Activated CD4-positive, CD25-positive, alpha-beta regulatory T cell treated with anti-CD3 and anti-CD28 coated beads, Interleukin-2, amount 50 U/mL, for 72 hours (primary cell): Measurements from ENCODE around the gene COL11A1.
"Not testable (repeated sequence)": the region's sequence is repeated elsewhere in the genome, so short reads cannot be mapped to it uniquely, and the experiment has no call there.

ENCODE experiments used
- DNase-seq: peaks from one replicate; pipeline ENCODE4 v3.0.0; 2021

Gene COL11A1

DNA sequence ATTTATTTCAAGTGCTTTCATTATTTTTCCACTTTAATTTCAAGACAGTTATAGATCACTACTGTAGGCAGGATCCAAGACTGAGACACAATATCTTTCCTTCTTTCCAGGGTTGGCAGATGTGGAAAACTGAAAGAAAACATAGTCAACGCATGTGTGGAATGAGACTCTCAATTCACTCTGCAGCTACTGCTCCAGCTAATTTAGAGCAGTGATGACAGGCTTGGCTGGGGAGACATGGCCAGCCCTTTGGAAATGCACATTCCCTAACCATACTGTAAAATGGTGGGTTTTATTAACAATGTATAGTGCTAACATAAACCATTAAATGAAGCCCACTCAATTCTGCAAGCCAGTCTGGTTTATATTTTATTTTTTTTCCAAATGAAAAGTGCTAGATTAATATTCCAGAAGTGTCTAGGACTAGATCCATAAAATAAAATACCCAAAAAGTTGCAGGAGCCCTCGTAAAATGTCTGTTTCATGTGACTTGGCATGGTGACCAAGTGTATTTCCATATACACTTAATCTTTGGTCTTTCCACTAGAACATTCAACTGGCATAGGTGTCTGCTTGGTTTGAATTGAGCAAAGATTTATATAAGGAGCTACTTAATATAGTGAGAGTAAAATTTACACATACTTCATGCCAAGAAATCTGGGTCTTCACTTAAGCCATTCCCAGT is 32.9 kb downstream of the COL11A1 start:
- no peak for DNase-seq

DNA sequence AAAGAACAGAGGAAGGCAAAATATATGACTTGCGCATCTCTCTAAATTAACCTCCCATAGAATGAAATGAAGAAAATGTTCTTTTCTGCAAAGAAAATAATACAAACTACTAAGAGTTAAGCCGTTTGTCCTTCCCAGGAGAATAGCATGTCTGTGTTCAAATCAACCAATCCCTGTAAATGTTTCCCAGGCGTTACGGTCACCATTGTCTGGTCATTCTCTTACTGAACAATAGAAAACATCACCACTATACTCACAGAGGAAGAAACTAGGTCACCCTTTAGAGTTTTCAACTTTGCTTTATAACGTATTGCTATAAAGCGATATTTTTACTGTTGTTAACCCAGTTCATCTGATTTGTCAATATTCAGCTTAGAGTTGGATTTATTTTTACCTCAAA is 34.1 kb downstream of the COL11A1 start:
- no peak for DNase-seq

- no peak for DNase-seq
Measured at GRCh38 chr1:103069201-103069600, 39.1 kb downstream of the COL11A1 start.

DNA sequence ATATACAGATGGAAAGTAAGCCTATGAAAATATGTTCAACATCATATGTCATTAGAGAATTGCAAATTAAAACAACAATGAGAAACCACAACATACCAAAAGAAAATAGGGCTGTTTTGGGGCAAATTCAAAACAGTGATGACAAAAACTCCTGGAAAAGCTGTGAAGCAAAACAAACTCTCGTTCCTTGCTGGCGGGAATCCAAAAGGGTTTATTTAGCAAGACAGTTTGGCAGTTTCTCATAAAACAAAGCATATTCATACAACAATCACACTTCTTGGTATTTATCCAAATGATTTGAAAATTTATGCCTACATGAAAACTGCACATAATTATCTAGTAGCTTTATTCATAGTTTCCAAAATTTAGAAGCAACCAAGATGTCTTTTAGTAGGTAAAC is 44.4 kb downstream of the COL11A1 start:
- DNase-seq, result no peak

- DNase-seq, result no peak
Measured at GRCh38 chr1:103058391-103058790, 49.9 kb downstream of the COL11A1 start.

- no peak for DNase-seq
Measured at GRCh38 chr1:103056423-103056822, 51.9 kb downstream of the COL11A1 start.

- not testable (repeated sequence) for DNase-seq
Measured at GRCh38 chr1:103028110-103028509, 80.2 kb downstream of the COL11A1 start.

GRCh38 chr1:103025858-103026409 is 82.4 kb downstream of the COL11A1 start:
- DNase-seq, result no peak

DNA sequence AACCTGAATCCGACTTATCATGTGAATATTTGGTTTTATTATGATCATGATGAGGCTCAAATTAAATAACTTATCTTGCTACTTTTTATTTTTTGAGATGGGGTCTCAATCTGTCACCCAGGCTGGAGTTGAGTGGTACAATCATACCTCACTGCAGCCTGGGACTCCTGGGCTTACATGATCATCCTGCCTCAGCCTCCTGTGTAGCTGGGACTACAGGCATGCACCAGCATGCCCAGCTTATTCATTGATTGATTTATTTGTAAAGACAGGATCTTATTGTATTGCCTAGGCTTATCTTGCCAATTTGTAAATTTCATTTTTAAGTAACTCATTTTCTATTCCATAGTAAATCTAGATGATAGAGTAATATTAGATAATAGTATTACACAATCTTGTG is 84.3 kb downstream of the COL11A1 start:
- no peak for DNase-seq

DNA sequence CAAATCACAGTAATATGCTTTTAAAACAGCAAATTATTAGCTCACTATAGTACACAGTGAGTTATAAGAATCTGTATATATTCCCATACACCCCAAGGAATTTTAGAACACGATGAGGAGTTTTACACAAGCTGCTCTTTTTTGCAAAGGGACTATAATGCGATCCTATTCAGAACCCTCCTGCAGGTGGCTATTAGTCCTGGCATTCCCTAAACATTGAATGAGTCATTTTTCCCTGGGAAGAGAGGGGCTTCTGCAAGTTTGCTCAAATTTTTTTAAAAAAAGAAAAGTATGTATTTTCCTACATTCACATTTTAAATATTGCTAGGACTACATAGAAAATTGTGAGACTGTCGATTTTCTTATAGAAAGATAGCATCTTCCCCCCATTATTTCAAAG is 106.3 kb downstream of the COL11A1 start:
- no peak for DNase-seq

GRCh38 chr1:102978874-102979273 is 129.4 kb downstream of the COL11A1 start:
- no peak for DNase-seq

GRCh38 chr1:102977292-102977691 is 131.0 kb downstream of the COL11A1 start:
- no peak for DNase-seq

DNA sequence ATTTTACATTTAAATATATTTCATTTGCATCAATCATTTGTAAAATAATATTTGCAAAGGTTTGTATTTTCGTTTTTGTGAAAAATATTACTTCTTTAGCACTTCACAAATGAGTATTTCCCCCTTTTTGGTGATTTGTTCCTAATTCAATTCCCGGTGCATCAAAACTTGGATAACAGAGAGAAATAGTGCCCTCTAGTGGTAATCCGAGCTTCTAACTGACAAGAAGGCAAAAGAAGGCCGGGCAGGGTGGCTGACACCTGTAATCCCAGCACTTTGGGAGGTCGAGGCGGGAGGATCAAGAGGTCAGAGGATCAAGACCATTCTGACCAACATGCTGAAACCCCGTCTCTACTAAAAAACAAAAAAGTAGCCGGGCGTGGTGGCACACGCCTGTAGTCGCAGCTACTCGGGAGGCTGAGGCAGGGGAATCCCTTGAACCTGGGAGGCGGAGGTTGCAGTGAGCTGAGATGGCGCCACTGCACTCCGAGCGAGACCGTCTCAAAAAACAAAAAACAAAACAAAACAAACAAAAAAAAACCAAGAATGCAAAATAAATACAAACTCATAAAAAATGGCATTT is 137.7 kb downstream of the COL11A1 start:
- DNase-seq, result no peak

- DNase-seq, result no peak
Measured at GRCh38 chr1:102967786-102968185, 140.5 kb downstream of the COL11A1 start.

DNA sequence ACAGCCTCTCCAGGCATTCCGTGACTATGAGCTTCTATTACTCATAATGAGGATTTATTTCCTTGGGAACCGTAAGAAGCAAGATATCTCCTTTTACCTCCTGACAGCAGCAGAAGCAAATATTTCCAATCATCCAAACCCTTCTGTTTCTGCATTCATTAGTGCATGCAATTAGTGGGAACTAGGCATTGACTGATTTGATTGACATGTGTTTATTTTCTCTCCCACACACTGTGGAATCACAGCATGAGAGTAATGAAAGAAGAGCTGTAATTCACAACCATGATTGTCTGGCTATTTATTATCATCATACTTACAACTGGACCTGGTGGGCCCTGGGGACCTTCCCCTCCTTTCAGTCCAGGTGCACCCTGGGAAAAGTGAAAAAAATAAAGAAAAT is 146.8 kb downstream of the COL11A1 start:
- DNase-seq, result no peak

GRCh38 chr1:102954576-102954975 is 153.7 kb downstream of the COL11A1 start:
- DNase-seq, result no peak

- no peak for DNase-seq
Measured at GRCh38 chr1:102952400-102952799, 155.9 kb downstream of the COL11A1 start.

DNA sequence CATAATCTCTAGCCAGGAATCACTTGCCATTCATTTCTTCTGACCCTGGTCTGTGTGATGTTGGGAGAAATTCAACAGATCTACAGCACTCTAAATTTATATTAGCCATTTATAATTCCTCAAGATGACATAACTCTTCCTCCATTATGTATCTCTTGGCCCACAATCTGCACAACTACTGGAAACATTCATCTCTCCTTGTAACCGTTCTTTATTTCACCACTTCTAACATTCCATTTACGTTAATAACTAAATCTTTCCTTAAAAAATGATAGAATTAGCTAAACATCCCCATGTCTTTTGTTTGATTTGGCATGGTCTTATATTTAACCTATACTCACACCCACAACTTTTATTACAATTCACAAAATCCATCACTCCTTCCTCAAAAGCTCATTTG is 166.0 kb downstream of the COL11A1 start:
- DNase-seq, result no peak

- DNase-seq, result no peak
Measured at GRCh38 chr1:102941366-102941947, 166.9 kb downstream of the COL11A1 start.

DNA sequence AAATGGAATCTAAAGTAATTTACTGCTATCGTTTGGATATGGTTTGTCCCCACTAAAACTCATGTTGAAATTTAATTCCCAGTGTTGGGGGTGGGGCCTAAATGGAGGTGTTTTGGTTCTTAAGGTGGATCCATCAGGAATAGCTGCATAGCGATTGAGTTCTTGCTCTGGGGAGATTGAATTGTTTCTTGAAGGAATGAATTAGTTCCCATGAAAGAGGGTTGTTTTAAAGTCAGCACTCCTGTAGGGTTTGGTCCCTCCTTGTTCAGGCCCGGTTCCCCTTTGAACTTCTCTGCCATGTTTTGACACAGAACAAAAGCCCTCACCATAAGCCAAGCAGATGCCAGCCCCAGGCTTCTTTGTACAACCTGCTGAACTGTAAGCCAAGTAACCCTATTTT is 170.9 kb downstream of the COL11A1 start:
- DNase-seq, result no peak

GRCh38 chr1:102933362-102933761 is 175.0 kb downstream of the COL11A1 start:
- not testable (repeated sequence) for DNase-seq

DNA sequence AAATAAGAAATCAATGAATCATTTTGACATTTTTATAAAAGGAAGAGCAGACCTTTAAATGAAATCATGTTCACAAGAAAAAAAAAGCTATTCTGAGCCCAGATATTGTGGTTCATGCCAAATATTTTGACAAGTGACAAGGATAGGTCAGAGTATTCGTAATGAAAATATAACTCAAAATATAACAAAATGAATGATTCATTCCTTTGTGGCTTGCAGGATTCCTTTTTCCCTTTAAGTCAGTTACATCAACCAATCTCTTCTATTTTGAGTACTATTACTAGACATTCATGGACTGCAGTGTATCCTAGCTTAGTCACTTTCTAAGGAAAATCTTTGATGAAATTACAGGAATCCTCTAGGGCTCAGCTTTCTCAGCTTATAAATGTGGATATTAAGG is 188.7 kb downstream of the COL11A1 start:
- DNase-seq, result no peak

GRCh38 chr1:102901996-102902395 is 206.3 kb downstream of the COL11A1 start:
- no peak for DNase-seq

DNA sequence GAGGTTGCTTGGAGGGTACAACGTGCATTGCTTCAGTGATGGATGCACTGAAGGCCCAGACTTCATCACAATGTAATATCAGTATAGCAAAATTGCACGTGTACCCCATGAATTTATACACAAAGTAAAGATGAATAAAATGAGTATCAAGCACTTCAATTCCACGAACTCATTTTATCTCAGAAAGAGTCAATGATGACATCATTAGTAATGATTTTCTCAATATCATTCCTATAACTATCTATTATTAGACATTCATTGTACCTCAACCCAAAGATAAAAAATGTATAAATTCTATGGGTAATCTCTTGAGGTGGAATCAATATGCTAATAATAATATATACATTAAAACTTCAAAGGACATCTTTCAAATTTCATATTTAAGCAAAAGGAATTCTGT is 208.4 kb downstream of the COL11A1 start:
- no peak for DNase-seq
